ENCODE results near the gene RPGR.

Gene RPGR

DNA sequence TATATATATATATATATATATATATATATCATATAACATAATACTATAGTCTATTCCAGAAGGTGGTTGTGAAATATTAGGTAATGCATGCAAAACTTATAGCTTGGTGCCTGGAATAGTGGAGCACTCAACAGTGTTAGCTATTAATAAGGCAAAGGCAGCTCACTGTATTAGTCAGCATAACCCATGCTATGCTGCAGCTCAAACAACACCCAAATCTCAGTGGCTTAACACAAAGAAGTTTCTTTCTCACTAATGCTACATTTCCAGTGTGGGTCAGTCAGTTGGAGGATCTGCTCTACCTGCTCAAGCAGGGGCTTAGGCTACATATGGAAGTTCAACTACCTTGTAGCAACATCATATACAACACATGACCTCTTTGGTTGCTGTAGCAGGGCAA is 5.2 kb upstream of the RPGR start:
- Histone ChIP-seq H3K4me2 (ENCODE audit: low read length) (no peak overlapping the region), H3F3A (ENCODE audit: insufficient read depth, low read length) (no peaks in the 10 kb centered on the region), H3K4me1 (ENCODE audit: insufficient read depth, low read length, severe bottlenecking) (peaks cover 3% of the 10 kb centered on the region), H3K79me2 (ENCODE audit: insufficient read depth, low read length) (no peaks in the 10 kb centered on the region), H3K9me3 (ENCODE audit: low read length) (no peaks in the 10 kb centered on the region), H3K27me3 (ENCODE audit: insufficient read depth, low read length) (no peaks in the 10 kb centered on the region), H3K27ac (ENCODE audit: low read depth, low read length, poor library complexity, severe bottlenecking) (no peak overlapping the region), H2AFZ (ENCODE audit: low read length) (no peak overlapping the region), H4K20me1 (ENCODE audit: insufficient read depth, low read length) (no peaks in the 10 kb centered on the region), H3K9me2 (ENCODE audit: low read depth, low read length) (no peaks in the 10 kb centered on the region), H3K36me3 (ENCODE audit: insufficient read depth, low read length) (no peaks in the 10 kb centered on the region), H3K9ac (ENCODE audit: low read length) (no peak overlapping the region), H3K4me3 (ENCODE audit: low read depth, low read length, poor library complexity, severe bottlenecking) (no peak overlapping the region)
- no peak for TF ChIP-seq EZH2 (IDR thresholded peaks at IDR 0.05; ENCODE audit: borderline replicate concordance, low read length)
- TF ChIP-seq, protein P1, sequence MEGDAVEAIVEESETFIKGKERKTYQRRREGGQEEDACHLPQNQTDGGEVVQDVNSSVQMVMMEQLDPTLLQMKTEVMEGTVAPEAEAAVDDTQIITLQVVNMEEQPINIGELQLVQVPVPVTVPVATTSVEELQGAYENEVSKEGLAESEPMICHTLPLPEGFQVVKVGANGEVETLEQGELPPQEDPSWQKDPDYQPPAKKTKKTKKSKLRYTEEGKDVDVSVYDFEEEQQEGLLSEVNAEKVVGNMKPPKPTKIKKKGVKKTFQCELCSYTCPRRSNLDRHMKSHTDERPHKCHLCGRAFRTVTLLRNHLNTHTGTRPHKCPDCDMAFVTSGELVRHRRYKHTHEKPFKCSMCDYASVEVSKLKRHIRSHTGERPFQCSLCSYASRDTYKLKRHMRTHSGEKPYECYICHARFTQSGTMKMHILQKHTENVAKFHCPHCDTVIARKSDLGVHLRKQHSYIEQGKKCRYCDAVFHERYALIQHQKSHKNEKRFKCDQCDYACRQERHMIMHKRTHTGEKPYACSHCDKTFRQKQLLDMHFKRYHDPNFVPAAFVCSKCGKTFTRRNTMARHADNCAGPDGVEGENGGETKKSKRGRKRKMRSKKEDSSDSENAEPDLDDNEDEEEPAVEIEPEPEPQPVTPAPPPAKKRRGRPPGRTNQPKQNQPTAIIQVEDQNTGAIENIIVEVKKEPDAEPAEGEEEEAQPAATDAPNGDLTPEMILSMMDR (IDR thresholded peaks at IDR 0.05; ENCODE audit: low read length): no peak

DNA sequence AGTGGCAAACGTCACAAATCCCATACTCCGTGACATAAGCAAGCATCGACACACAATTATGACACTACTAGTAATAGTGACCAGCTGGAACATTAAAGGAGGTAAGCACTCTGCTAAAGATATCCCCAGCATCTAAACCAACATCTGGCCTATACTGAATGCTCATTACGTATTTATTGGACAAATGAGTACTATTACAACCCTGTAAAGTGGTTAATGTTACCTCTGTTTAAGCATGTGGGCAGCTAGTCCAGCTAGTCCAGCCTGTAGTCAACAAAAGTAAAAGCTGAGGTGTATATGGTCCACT is 419 bp upstream of the RPGR start:
- H2AFZ ChIP-seq (ENCODE audit: low read length): peak overlapping the region; percentile 93; the same call in 1 of the 2 replicates
- no peaks in the 10 kb centered on the region for H3F3A ChIP-seq (ENCODE audit: insufficient read depth, low read length)
- no peaks in the 10 kb centered on the region for H3K27me3 ChIP-seq (ENCODE audit: insufficient read depth, low read length)
- peaks cover 16% of the 10 kb centered on the region for H3K4me1 ChIP-seq (ENCODE audit: insufficient read depth, low read length, severe bottlenecking)
- H3K9me2 ChIP-seq (ENCODE audit: low read depth, low read length): no peaks in the 10 kb centered on the region
- no peaks in the 10 kb centered on the region for H3K9me3 ChIP-seq (ENCODE audit: low read length)
- peak overlapping the region; percentile 74 for H3K4me3 ChIP-seq (ENCODE audit: low read depth, low read length, poor library complexity, severe bottlenecking)
- no peaks in the 10 kb centered on the region for H3K36me3 ChIP-seq (ENCODE audit: insufficient read depth, low read length)
- no peaks in the 10 kb centered on the region for H3K79me2 ChIP-seq (ENCODE audit: insufficient read depth, low read length)
- no peak overlapping the region for H3K27ac ChIP-seq (ENCODE audit: low read depth, low read length, poor library complexity, severe bottlenecking)
- no peak overlapping the region for H3K9ac ChIP-seq (ENCODE audit: low read length)
- no peaks in the 10 kb centered on the region for H4K20me1 ChIP-seq (ENCODE audit: insufficient read depth, low read length)
- peak overlapping the region; percentile 50; the same call in 1 of the 2 replicates for H3K4me2 ChIP-seq (ENCODE audit: low read length)
- TF ChIP-seq EZH2 (IDR thresholded peaks at IDR 0.05; ENCODE audit: borderline replicate concordance, low read length): no peak
- TF ChIP-seq, protein P1 (IDR thresholded peaks at IDR 0.05; ENCODE audit: low read length): no peak

DNA sequence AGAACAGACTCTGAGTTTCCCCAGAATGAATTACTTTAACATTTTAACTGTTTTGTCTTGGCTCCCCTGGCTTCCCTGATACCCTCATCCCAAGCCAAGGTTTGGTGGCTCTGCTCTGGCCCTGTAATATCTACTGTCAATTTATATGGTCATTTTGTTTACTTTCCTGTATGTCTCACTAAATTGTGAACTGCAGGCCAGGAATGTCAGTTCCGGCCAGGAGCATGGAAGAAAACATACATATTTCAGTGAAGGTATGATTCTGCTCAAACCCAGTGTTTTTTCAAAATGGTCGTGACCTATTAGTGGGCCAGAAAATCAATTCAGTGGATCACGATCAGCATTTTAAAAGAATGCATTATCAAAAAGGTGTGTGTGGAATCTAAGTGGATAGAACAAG is 1.2 kb downstream of the RPGR start:
- H3K27ac ChIP-seq (ENCODE audit: low read depth, low read length, poor library complexity, severe bottlenecking): no peak overlapping the region
- H3K79me2 ChIP-seq (ENCODE audit: insufficient read depth, low read length): no peaks in the 10 kb centered on the region
- H3K4me2 ChIP-seq (ENCODE audit: low read length): peak overlapping the region; percentile 74

More for the DNA sequence above, 1.2 kb downstream of the RPGR start:
- Histone ChIP-seq H2AFZ (ENCODE audit: low read length) (no peak overlapping the region), H3K27me3 (ENCODE audit: insufficient read depth, low read length) (no peaks in the 10 kb centered on the region), H3K36me3 (ENCODE audit: insufficient read depth, low read length) (no peaks in the 10 kb centered on the region), H3K4me3 (ENCODE audit: low read depth, low read length, poor library complexity, severe bottlenecking) (peak overlapping the region; percentile 74), H3K9me3 (ENCODE audit: low read length) (no peaks in the 10 kb centered on the region), H4K20me1 (ENCODE audit: insufficient read depth, low read length) (no peaks in the 10 kb centered on the region), H3K9me2 (ENCODE audit: low read depth, low read length) (no peaks in the 10 kb centered on the region), H3F3A (ENCODE audit: insufficient read depth, low read length) (no peaks in the 10 kb centered on the region), H3K4me1 (ENCODE audit: insufficient read depth, low read length, severe bottlenecking) (peaks cover 16% of the 10 kb centered on the region), H3K9ac (ENCODE audit: low read length) (peak overlapping the region; percentile 62; the same call in 1 of the 2 replicates)
- TF ChIP-seq, protein P1 (IDR thresholded peaks at IDR 0.05; ENCODE audit: low read length): no peak
- no peak for TF ChIP-seq EZH2 (IDR thresholded peaks at IDR 0.05; ENCODE audit: borderline replicate concordance, low read length)

Measured in OCI-LY1 (cell line).